Suppressor macrophage (primary cell): ENCODE data around the gene PGC.
A peak's percentile ranks its signal among the peaks of the same experiment; 100 is the strongest.

ENCODE experiments used
- DNase-seq, 4 experiments: peaks; one replicate each; pipeline ENCODE4 v3.0.0-alpha.2; 2020 to 2022
- total RNA-seq, 17 experiments: gene quantifications; one replicate each; lab custom pipeline; 2026; ENCODE audit warnings: mixed read lengths in 6 of 17, inconsistent platforms in 3 of 17; lab: John Stamatoyannopoulos, UW

PGC gene
- total RNA-seq, result 0 to 1.3 (median 0) reads per million in 17 experiments

- no peak for DNase-seq
Measured at GRCh38 chr6:41747256-41748101, at the start of gene PGC. PGC (minus strand) TSS chr6:41747397; CDS start chr6:41747334, 63 bp downstream.

DNA sequence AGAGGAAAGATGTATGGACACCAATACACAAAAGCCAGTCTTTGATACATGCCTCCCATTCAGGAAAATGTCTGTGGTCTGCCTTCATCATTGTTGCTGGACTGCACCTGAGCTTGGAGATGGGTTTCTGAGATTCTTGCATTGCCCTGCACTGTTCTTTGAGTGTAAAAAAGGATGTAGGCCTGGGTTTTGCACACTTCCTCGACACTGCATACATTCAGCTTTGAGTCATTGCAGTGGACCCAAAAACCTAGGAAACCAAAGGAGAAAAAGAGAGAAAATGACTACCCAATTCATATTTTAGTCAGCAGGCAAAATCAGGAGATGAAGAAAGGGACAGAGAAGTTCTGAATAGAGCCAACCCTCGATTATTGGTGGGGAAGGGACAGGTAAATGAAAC lies 49.3 kb upstream of the PGC start:
- DNase-seq, result no peak

DNA sequence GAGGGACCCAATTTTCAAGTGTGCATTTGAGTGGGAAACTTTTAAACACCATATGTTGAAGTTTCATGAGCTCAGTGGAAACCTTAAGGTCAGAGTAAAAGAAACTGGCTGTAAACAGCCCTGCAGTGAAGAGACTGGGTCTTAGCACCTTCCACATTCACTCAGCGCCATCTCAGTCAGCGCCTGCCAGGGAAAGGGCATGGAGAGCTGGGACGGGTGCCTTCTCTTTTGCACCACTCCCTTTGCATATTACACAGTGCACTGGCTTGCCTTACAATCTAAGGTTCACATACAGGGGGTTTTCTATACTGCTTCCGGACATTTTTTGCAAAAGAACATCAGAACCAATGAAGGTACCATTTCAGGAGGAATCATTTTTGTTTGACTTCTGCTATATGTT lies 44.8 kb upstream of the PGC start:
- DNase-seq, result no peak

DNA sequence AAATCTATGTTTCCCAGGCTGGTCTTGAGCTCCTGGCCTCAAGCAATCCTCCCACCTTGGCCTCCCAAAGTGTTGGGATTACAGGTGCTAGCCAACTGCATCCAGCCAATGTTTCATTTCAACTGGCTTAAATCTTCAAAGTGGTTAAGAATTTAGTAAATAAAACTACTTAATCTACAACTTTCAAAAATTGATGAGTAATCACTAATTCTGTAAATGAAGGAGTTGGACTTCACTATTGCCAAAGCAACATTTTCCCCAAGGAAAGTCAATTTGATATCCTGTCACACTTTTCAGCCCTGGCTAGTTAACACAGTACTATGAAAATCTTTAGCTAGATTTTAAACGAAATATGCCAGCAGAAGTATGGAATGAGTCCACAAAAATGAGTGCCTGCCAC lies 44.1 kb upstream of the PGC start:
- no peak for DNase-seq

DNA sequence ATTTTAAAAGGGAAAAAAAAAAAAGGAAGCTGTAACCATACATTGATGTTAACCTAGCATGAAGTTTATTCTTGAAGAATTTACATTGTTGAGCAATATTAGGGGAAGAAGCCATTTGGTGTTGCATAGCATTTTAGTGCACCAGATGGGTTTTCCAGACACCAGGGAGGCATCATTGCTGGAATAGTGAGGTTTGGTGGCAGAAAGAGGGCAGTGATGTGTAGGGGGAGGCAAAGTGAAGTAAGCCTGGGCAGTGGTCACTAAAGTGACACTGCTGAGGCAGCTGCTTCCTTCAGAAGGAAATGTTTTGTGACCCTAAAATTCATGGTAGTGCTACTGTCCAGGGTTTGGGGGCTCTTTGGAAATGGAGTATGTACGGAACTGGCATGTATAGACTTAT lies 42.8 kb upstream of the PGC start:
- peak in 1 of 4 experiments; percentile 7 for DNase-seq

GRCh38 chr6:41789390-41789724 lies 42.2 kb upstream of the PGC start:
- no peak for DNase-seq

DNA sequence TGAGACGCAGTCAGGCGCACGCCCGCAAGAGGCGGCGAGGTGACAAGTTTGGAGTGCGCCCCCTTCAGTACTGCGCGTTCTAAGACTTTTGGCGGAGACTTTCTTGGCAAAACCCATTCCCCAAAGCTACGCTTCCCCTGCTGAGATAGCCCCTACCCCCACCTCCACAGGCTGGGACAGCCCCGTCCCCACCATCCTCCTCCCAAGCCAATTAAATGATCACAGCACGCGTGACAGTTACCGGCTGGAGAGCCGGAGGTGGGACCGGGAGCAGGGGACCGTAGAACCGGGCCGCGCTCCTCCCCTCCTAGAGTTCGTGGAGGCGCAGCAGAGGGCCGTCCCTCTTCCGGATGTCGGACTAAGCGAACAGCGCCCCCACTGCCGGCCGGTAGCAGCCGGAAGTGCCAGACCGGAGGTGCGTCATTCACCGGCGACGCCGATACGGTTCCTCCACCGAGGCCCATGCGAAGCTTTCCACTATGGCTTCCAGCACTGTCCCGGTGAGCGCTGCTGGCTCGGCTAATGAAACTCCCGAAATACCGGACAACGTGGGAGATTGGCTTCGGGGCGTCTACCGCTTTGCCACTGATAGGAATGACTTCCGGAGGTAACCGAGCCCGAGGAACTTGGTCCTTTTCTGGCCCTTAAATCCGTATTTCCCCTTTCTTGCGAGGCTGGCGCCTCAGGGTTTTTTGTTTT lies 40.2 kb upstream of the PGC start, which contains the start of gene TOMM6:
TSS of gene TOMM6 (plus strand) at position 476 of the 699 bp plus-strand sequence. CDS start at position 480, 4 bp downstream.
- peak; percentile 97 to 98 (median 98) for DNase-seq

GRCh38 chr6:41786451-41787218 lies 39.4 kb upstream of the PGC start:
- DNase-seq, result peak; percentile 86 to 96 (median 94)

- no peak for DNase-seq
Measured at GRCh38 chr6:41785689-41786450, 38.7 kb upstream of the PGC start.

DNA sequence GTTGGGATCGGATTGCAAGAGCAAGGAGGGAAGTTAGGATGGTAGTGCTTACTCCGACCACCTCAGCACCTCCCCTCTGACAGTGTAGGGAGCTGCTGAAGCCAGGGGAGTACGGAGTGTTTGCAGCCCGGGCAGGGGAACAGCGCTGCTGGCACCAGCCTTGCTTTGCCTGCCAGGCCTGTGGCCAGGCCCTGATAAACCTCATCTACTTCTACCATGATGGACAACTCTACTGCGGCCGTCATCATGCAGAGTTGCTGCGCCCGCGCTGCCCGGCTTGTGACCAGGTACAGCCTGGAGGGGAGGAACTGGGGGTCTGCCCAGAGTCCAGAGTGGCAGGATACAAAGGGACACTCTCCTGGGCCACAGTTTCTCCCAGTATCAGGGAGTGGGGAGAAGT lies 38.1 kb upstream of the PGC start:
- DNase-seq, result no peak

- DNase-seq, result peak; percentile 60 to 86 (median 80)
Measured at GRCh38 chr6:41784581-41785171, 37.5 kb upstream of the PGC start.

DNA sequence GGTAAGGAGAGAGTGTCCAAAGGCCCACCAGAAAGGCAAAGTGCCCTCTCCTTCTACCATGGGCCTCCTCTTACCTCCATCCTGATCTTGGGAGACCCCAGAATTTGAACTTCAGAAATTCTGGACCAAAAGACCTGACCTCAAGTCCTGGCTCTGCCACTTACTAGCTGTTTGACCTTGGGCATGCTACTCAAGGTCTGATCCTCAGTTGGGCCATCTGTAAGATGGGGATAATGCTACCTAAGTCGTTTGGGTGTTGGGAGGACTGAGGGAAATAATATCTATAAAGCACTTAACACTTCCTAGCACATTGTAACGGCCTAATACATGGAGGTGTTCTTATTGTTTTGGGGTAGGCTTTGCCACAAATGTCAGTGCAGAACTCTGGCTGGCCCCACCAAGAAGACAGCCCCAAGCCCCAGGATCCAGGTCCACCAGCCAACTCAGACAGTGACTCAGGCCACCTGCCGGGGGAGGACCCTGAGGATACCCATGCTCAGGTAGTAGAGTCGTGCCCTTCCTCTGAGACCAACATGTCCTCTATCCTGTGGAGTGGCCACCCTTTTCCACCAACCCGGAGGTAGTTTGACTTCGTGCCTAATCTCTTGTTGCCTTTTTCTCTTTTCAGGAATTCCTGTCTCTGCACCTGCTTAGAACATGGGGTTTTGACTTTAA lies 36.0 kb upstream of the PGC start:
- no peak for DNase-seq

GRCh38 chr6:41781366-41781730 lies 34.2 kb upstream of the PGC start:
- DNase-seq, result no peak

GRCh38 chr6:41780551-41781365 lies 33.6 kb upstream of the PGC start, which contains the start of gene PRICKLE4:
PRICKLE4 (plus strand) TSS chr6:41780782; CDS start chr6:41783474, 2,692 bp downstream.
- DNase-seq, result peak; percentile 11 to 58 (median 26)

- peak; percentile 98 to 99 (median 98) for DNase-seq
Measured at GRCh38 chr6:41779788-41780550, 32.8 kb upstream of the PGC start, which contains the start of gene FRS3. FRS3 (minus strand) TSS chr6:41779900; CDS start chr6:41776987, 2,913 bp downstream.

DNA sequence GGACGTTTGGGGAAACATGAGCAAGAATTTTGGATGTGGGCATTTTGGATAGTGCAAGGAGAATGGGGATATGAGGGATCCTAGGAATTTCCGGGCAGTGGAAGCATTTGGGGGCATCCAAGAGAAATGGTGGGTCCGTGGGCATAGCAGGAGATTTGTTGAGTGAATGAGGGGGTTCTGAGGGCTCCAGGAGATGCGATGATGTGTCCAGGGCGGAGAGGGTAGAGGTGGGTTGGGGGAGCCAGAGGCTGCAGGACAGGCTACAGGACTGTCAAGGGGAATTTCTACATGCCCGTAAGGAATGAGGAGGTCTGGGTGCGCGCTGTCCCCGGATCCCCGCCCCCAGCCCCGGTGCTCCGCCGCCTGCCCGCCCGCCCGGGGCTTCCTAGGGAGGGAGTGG lies 32.1 kb upstream of the PGC start:
- DNase-seq, result no peak

DNA sequence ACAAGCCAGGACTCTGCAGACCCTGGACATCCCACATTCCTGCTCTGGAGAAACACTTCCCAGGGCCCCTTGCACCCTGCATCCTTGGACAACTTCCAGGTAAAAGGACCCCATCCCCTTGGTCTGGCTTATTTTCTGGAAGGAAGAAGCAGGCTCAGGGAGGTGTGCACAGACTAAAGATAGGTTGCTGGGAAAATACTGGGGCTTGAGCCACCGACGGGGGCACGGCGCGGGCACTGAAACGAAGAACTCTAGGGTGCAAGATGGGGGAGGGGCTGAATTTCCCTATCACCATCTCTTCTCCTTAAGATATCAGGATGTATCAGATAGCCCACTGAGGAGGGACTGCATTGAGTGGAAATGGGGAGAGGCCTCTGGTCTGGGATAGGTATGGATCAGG lies 31.7 kb upstream of the PGC start:
- DNase-seq, result no peak

GRCh38 chr6:41777551-41778285 lies 30.5 kb upstream of the PGC start:
- peak; percentile 58 to 90 (median 74) for DNase-seq
